ENCODE measurements around the gene TMEM14A. TPM values are rescaled to one million over a fixed set of nuclear protein-coding genes. Genes with fewer than 3 reads are reported as not detected.
"Not testable (repeated sequence)": the region's sequence is repeated elsewhere in the genome, so short reads cannot be mapped to it uniquely, and the experiment has no call there.

The TMEM14A gene
- total RNA-seq, 2 experiments from 2014 or later = 19.0 to 19.6 TPM

- peaks cover 6% of the 10 kb centered on the region for H3K4me1 Mint-ChIP-seq
- H3K27me3 Mint-ChIP-seq = no peaks in the 10 kb centered on the region
- H3K4me3 Mint-ChIP-seq = no peak overlapping the region
- no peak overlapping the region for H3K27ac Mint-ChIP-seq
- no peaks in the 10 kb centered on the region for H3K36me3 Mint-ChIP-seq
- DNase-seq = no peak
- no peaks in the 10 kb centered on the region for H3K9me3 Mint-ChIP-seq
These were observed 4.4 kb upstream of the TMEM14A start for GRCh38 chr6:52666523-52666922.

GRCh38 chr6:52667572-52667971, 3.3 kb upstream of the TMEM14A start:
- Mint-ChIP-seq H3K27me3 (no peaks in the 10 kb centered on the region), H3K4me1 (peaks cover 17% of the 10 kb centered on the region), H3K4me3 (no peak overlapping the region), H3K27ac (no peak overlapping the region), H3K36me3 (peaks cover 2% of the 10 kb centered on the region), H3K9me3 (no peaks in the 10 kb centered on the region)
- no peak for DNase-seq

- Mint-ChIP-seq H3K27ac (no peak overlapping the region), H3K4me3 (peak overlapping the region; percentile 88), H3K4me1 (peaks cover 22% of the 10 kb centered on the region), H3K9me3 (no peaks in the 10 kb centered on the region), H3K36me3 (peaks cover 10% of the 10 kb centered on the region), H3K27me3 (no peaks in the 10 kb centered on the region)
- no peak for DNase-seq
These were observed 763 bp downstream of the TMEM14A start for GRCh38 chr6:52671676-52672075.

- Mint-ChIP-seq H3K9me3 (no peaks in the 10 kb centered on the region), H3K36me3 (peaks cover 10% of the 10 kb centered on the region), H3K27ac (no peak overlapping the region), H3K4me1 (peaks cover 22% of the 10 kb centered on the region), H3K4me3 (no peak overlapping the region), H3K27me3 (no peaks in the 10 kb centered on the region)
- DNase-seq = no peak
These were observed 1.6 kb downstream of the TMEM14A start for GRCh38 chr6:52672412-52673025.

- Mint-ChIP-seq H3K4me3 (no peak overlapping the region), H3K4me1 (peaks cover 22% of the 10 kb centered on the region), H3K27ac (no peak overlapping the region), H3K36me3 (peaks cover 10% of the 10 kb centered on the region), H3K27me3 (no peaks in the 10 kb centered on the region), H3K9me3 (no peaks in the 10 kb centered on the region)
- no peak for DNase-seq
These were observed 3.8 kb downstream of the TMEM14A start for GRCh38 chr6:52674666-52675065.

- peaks cover 10% of the 10 kb centered on the region for H3K36me3 Mint-ChIP-seq
These were observed 4.5 kb downstream of the TMEM14A start for GRCh38 chr6:52675372-52675771.

GRCh38 chr6:52676631-52677030, 5.7 kb downstream of the TMEM14A start:
- not testable (repeated sequence) for H3K27ac Mint-ChIP-seq, H3K4me3 Mint-ChIP-seq, H3K27me3 Mint-ChIP-seq, H3K9me3 Mint-ChIP-seq, DNase-seq
- peaks cover 14% of the 10 kb centered on the region for H3K4me1 Mint-ChIP-seq
- H3K36me3 Mint-ChIP-seq = peaks cover 10% of the 10 kb centered on the region

More at GRCh38 chr6:52675372-52675771, 4.5 kb downstream of the TMEM14A start:
- no peaks in the 10 kb centered on the region for H3K27me3 Mint-ChIP-seq
- no peak overlapping the region for H3K27ac Mint-ChIP-seq
- no peak overlapping the region for H3K4me3 Mint-ChIP-seq
- H3K9me3 Mint-ChIP-seq = no peaks in the 10 kb centered on the region
- peaks cover 22% of the 10 kb centered on the region for H3K4me1 Mint-ChIP-seq
- DNase-seq = no peak

GRCh38 chr6:52681416-52681815, 10.5 kb downstream of the TMEM14A start:
- no peaks in the 10 kb centered on the region for H3K4me1 Mint-ChIP-seq
- H3K4me3 Mint-ChIP-seq = no peak overlapping the region
- no peaks in the 10 kb centered on the region for H3K27me3 Mint-ChIP-seq
- no peak overlapping the region for H3K27ac Mint-ChIP-seq
- H3K36me3 Mint-ChIP-seq = peaks cover 12% of the 10 kb centered on the region
- DNase-seq = no peak
- H3K9me3 Mint-ChIP-seq = no peaks in the 10 kb centered on the region

GRCh38 chr6:52686878-52687699, 16.2 kb downstream of the TMEM14A start:
- H3K27ac Mint-ChIP-seq = no peak overlapping the region
- no peaks in the 10 kb centered on the region for H3K27me3 Mint-ChIP-seq

GRCh38 chr6:52689857-52690256, 18.9 kb downstream of the TMEM14A start:
- no peaks in the 10 kb centered on the region for H3K9me3 Mint-ChIP-seq
- no peak overlapping the region for H3K4me3 Mint-ChIP-seq
- H3K36me3 Mint-ChIP-seq = peaks cover 7% of the 10 kb centered on the region
- DNase-seq = no peak
- no peak overlapping the region for H3K27ac Mint-ChIP-seq
- no peaks in the 10 kb centered on the region for H3K27me3 Mint-ChIP-seq
- no peaks in the 10 kb centered on the region for H3K4me1 Mint-ChIP-seq

More at GRCh38 chr6:52686878-52687699, 16.2 kb downstream of the TMEM14A start:
- DNase-seq = no peak
- H3K36me3 Mint-ChIP-seq = peaks cover 12% of the 10 kb centered on the region
- no peak overlapping the region for H3K4me3 Mint-ChIP-seq
- H3K9me3 Mint-ChIP-seq = no peaks in the 10 kb centered on the region
- H3K4me1 Mint-ChIP-seq = no peaks in the 10 kb centered on the region

GRCh38 chr6:52691718-52692117, 20.8 kb downstream of the TMEM14A start:
- Mint-ChIP-seq H3K36me3 (peaks cover 2% of the 10 kb centered on the region), H3K4me3 (no peak overlapping the region), H3K27me3 (no peaks in the 10 kb centered on the region), H3K27ac (no peak overlapping the region), H3K9me3 (no peaks in the 10 kb centered on the region), H3K4me1 (no peaks in the 10 kb centered on the region)
- DNase-seq = no peak

- Mint-ChIP-seq H3K36me3 (no peaks in the 10 kb centered on the region), H3K4me1 (no peaks in the 10 kb centered on the region), H3K9me3 (no peaks in the 10 kb centered on the region), H3K27me3 (peaks cover 6% of the 10 kb centered on the region), H3K27ac (no peak overlapping the region), H3K4me3 (no peak overlapping the region)
- DNase-seq = no peak
These were observed 22.9 kb downstream of the TMEM14A start for GRCh38 chr6:52693773-52694172.

GRCh38 chr6:52694404-52694803, 23.5 kb downstream of the TMEM14A start:
- Mint-ChIP-seq H3K27me3 (peaks cover 6% of the 10 kb centered on the region), H3K4me3 (no peak overlapping the region), H3K4me1 (no peaks in the 10 kb centered on the region), H3K27ac (no peak overlapping the region), H3K36me3 (no peaks in the 10 kb centered on the region), H3K9me3 (no peaks in the 10 kb centered on the region)
- DNase-seq = no peak

GRCh38 chr6:52696418-52696817, 25.5 kb downstream of the TMEM14A start:
- no peaks in the 10 kb centered on the region for H3K9me3 Mint-ChIP-seq
- no peaks in the 10 kb centered on the region for H3K36me3 Mint-ChIP-seq
- peaks cover 6% of the 10 kb centered on the region for H3K27me3 Mint-ChIP-seq
- no peaks in the 10 kb centered on the region for H3K4me1 Mint-ChIP-seq
- no peak overlapping the region for H3K4me3 Mint-ChIP-seq
- H3K27ac Mint-ChIP-seq = no peak overlapping the region
- no peak for DNase-seq

- DNase-seq = no peak
- no peak overlapping the region for H3K4me3 Mint-ChIP-seq
- no peak overlapping the region for H3K27ac Mint-ChIP-seq
- H3K4me1 Mint-ChIP-seq = no peaks in the 10 kb centered on the region
- peaks cover 9% of the 10 kb centered on the region for H3K27me3 Mint-ChIP-seq
- no peaks in the 10 kb centered on the region for H3K36me3 Mint-ChIP-seq
- no peaks in the 10 kb centered on the region for H3K9me3 Mint-ChIP-seq
These were observed 27.0 kb downstream of the TMEM14A start for GRCh38 chr6:52697903-52698302.

GRCh38 chr6:52704060-52704459, 33.1 kb downstream of the TMEM14A start:
- Mint-ChIP-seq H3K9me3 (peaks cover 1% of the 10 kb centered on the region), H3K4me1 (no peaks in the 10 kb centered on the region), H3K4me3 (no peak overlapping the region), H3K27ac (no peak overlapping the region), H3K27me3 (peaks cover 8% of the 10 kb centered on the region), H3K36me3 (no peaks in the 10 kb centered on the region)
- DNase-seq = no peak

All from activated naive CD8-positive, alpha-beta T cell treated with anti-CD3 and anti-CD28 coated beads for 36 hours (primary cell).